ENCODE measurements around the gene KIF15. TPM values are rescaled to one million over a fixed set of nuclear protein-coding genes. Genes with fewer than 3 reads are reported as not detected.
A peak's percentile ranks its signal among the peaks of the same experiment; 100 is the strongest.

Gene KIF15
- polyA plus RNA-seq, 2 of the 4 experiments (the other 2 are of a cell fraction): 8.7 to 13.5 TPM

DNA sequence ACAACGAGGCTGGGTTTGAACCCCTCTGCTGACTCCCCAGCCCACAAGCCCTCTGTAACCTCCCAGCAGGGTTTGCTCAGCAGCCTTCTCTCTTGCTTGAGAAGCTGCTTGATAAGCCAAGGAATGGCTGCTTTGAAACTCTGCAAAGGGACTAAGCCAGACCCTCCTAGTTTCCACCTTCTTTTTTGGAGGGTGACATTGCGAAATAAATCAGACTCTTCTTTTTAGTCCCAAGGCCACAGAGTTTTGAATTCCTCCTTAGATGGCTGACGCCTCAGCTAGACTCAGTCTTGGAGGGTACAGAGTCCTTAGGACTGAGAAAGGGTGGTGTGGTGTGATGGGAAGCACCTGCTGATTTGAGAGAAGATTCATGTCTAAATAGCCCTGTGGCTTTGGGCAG lies 114.0 kb downstream of the KIF15 start (continued):
- TF ChIP-seq NFE2L2 (conservative IDR thresholded peaks at IDR 0.05; ENCODE audit: low read length) (no peak), CBX2 (IDR thresholded peaks at IDR 0.05; ENCODE audit: borderline replicate concordance, low read depth) (no peak), ZFP36 (IDR thresholded peaks at IDR 0.05; ENCODE audit: borderline replicate concordance, partially characterized antibody) (no peak)

DNA sequence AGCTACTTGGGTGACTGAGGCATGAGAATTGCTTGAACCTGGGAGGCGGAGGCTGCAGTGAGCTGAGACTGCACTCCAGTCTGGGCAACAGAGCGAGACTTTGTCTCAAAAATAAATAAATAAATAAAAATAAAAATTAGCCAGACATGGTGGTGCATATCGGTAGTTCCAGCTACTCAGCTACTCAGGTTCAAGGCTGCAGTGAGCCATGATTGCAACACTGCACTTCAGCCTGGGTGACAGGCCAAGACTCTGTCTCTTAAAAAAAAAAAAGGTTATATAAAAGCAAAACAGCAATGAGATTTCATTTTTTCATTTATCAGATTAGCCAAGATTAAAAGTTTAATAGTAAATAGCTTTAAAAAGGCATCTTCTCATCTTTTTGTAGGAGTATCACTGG lies 115.7 kb downstream of the KIF15 start:
- 88% methylated on average over 3 of the region's 3 CpGs for WGBS (ENCODE audit: missing lambda C conversion rate)
- CTCF ChIA-PET: interaction anchor here (0.6 kb wide), 1 partner anchor 1983 kb away, joined by 6 read pairs; no protein-coding TSS in a partner anchor
- TF ChIP-seq ZFP36 (IDR thresholded peaks at IDR 0.05; ENCODE audit: borderline replicate concordance, partially characterized antibody): no peak
- TF ChIP-seq ZNF302 (CRISPR knock-in tag; IDR thresholded peaks at IDR 0.05): no peak
- no peak for TF ChIP-seq TP53 (CRISPR knock-in tag; IDR thresholded peaks at IDR 0.05)
- TF ChIP-seq NR3C1 (IDR thresholded peaks at IDR 0.05): no peak
- TF ChIP-seq, protein P1, sequence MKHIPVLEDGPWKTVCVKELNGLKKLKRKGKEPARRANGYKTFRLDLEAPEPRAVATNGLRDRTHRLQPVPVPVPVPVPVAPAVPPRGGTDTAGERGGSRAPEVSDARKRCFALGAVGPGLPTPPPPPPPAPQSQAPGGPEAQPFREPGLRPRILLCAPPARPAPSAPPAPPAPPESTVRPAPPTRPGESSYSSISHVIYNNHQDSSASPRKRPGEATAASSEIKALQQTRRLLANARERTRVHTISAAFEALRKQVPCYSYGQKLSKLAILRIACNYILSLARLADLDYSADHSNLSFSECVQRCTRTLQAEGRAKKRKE (CRISPR knock-in tag; IDR thresholded peaks at IDR 0.05; ENCODE audit: low read depth): no peak
- no peak for TF ChIP-seq CEBPB (IDR thresholded peaks at IDR 0.05)
- TF ChIP-seq HOXB5 (CRISPR knock-in tag; IDR thresholded peaks at IDR 0.05): no peak
- no peak for TF ChIP-seq FOXS1 (CRISPR knock-in tag; IDR thresholded peaks at IDR 0.05)
- no peak for TF ChIP-seq PHF8 (IDR thresholded peaks at IDR 0.05; ENCODE audit: borderline replicate concordance, low read depth)
- no peak for TF ChIP-seq POLR2A (IDR thresholded peaks at IDR 0.05; ENCODE audit: low read length)
- FAIRE-seq (no peak), DNase-seq (ENCODE audit: low read depth in 1 of 2, low spot score in 1 of 2) (no peak), ATAC-seq (no peak)
- Histone ChIP-seq H3K27ac (no peak overlapping the region), H3K4me3 (no peak overlapping the region), H3K4me2 (no peak overlapping the region), H3K9me3 (no peaks in the 10 kb centered on the region), H3K4me1 (peaks cover 6% of the 10 kb centered on the region; the same call in 2 of the 3 replicates)
- POLR2A ChIA-PET: no interaction called here

DNA sequence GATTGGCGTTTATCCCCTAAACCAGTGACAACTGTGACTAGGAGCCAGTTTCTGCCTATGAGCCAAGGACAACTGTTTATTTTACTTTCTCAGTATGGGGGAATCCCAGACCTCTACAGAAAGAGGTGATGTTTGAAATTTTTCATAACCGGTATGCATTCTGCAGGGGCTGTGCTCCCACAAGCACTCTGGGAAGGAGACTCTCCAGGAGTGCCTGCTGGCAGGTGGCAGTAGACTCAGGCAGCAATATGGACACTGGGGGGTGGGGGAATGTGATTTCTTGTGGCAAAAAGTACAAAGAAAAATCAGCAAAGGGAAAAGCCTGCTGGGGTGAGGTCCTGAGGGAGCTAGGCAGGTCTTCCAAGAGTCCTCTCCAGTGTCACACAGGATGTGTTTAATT lies 118.7 kb downstream of the KIF15 start:
- TF ChIP-seq, protein P2, sequence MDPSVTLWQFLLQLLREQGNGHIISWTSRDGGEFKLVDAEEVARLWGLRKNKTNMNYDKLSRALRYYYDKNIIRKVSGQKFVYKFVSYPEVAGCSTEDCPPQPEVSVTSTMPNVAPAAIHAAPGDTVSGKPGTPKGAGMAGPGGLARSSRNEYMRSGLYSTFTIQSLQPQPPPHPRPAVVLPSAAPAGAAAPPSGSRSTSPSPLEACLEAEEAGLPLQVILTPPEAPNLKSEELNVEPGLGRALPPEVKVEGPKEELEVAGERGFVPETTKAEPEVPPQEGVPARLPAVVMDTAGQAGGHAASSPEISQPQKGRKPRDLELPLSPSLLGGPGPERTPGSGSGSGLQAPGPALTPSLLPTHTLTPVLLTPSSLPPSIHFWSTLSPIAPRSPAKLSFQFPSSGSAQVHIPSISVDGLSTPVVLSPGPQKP (IDR thresholded peaks at IDR 0.05; ENCODE audit: low read depth, low read length): no peak
- TF ChIP-seq BHLHE40 (IDR thresholded peaks at IDR 0.05; ENCODE audit: low read depth, low read length): no peak
- TF ChIP-seq ZC3H11A (IDR thresholded peaks at IDR 0.05): no peak
- no peak for TF ChIP-seq CBX8 (IDR thresholded peaks at IDR 0.05)
- no peak for TF ChIP-seq TP53 (CRISPR knock-in tag; IDR thresholded peaks at IDR 0.05)
- no peak for TF ChIP-seq POLR2A (IDR thresholded peaks at IDR 0.05; ENCODE audit: low read length)
- no peak for TF ChIP-seq MYC (IDR thresholded peaks at IDR 0.05; ENCODE audit: borderline replicate concordance, low read length)
- ATAC-seq: no peak
- WGBS (ENCODE audit: missing lambda C conversion rate): 3% methylated on average over 2 of the region's 2 CpGs

DNA sequence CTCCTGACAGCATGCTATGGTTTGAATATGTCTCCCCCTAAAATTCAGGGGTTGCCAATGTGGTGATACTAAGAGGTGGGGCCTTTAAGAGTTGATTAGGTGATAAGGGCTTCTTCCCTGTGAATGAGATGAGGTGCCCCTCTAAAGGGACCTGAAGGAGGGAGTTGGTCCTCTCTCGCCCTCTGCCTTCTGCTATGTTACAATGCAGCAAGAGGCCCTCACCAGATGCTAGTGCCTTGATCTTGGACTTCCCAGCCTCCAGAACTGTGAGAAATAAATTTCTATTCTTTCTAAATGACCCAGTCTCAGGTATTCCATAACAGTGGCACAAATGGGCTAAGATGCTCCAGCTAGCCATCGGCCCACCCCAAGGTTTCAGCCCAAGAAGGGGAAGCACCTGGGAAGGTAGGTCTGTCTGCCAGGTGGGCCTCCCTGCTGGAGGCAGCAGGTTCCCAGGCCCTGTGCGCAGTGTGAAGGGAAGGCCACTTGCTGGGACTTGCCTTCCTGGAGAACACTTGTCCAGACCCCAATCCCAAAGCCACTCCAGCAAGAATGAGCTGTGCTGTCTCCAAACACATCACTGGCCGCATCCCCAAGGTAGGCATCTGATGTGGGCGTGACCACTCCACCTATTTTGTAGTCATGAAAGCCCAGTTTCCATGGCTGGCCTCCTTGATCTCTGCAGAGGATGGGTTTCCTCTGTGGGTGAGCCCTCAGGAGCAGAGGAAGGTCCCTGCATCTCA lies 121.8 kb downstream of the KIF15 start:
- Histone ChIP-seq H3K4me1 (peaks cover 48% of the 10 kb centered on the region), H3K4me2 (peak overlapping the region; percentile 68), H3K9me3 (peaks cover 4% of the 10 kb centered on the region; the same call in 1 of the 3 replicates), H3K4me3 (no peak overlapping the region), H3K27ac (peak overlapping the region; percentile 92 to 95)
- WGBS (ENCODE audit: missing lambda C conversion rate): 100% methylated on average over 3 of the region's 5 CpGs
- FAIRE-seq (no peak), DNase-seq (ENCODE audit: low read depth in 1 of 2, low spot score in 1 of 2) (no peak), ATAC-seq (no peak)
- ChIA-PET CTCF (no interaction called here), POLR2A (interaction anchor here (1.9 kb wide), 1 partner anchor 121 kb away, joined by 5 read pairs; the partner anchor contains the start of genes KIAA1143 and KIF15)
- TF ChIP-seq NR3C1 (IDR thresholded peaks at IDR 0.05) (no peak), CBX8 (IDR thresholded peaks at IDR 0.05) (no peak), MYC (IDR thresholded peaks at IDR 0.05; ENCODE audit: borderline replicate concordance, low read length) (no peak), ZC3H11A (IDR thresholded peaks at IDR 0.05) (no peak)
- TF ChIP-seq, protein P3, sequence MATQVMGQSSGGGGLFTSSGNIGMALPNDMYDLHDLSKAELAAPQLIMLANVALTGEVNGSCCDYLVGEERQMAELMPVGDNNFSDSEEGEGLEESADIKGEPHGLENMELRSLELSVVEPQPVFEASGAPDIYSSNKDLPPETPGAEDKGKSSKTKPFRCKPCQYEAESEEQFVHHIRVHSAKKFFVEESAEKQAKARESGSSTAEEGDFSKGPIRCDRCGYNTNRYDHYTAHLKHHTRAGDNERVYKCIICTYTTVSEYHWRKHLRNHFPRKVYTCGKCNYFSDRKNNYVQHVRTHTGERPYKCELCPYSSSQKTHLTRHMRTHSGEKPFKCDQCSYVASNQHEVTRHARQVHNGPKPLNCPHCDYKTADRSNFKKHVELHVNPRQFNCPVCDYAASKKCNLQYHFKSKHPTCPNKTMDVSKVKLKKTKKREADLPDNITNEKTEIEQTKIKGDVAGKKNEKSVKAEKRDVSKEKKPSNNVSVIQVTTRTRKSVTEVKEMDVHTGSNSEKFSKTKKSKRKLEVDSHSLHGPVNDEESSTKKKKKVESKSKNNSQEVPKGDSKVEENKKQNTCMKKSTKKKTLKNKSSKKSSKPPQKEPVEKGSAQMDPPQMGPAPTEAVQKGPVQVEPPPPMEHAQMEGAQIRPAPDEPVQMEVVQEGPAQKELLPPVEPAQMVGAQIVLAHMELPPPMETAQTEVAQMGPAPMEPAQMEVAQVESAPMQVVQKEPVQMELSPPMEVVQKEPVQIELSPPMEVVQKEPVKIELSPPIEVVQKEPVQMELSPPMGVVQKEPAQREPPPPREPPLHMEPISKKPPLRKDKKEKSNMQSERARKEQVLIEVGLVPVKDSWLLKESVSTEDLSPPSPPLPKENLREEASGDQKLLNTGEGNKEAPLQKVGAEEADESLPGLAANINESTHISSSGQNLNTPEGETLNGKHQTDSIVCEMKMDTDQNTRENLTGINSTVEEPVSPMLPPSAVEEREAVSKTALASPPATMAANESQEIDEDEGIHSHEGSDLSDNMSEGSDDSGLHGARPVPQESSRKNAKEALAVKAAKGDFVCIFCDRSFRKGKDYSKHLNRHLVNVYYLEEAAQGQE (IDR thresholded peaks at IDR 0.05): no peak
- TF ChIP-seq, protein P4, sequence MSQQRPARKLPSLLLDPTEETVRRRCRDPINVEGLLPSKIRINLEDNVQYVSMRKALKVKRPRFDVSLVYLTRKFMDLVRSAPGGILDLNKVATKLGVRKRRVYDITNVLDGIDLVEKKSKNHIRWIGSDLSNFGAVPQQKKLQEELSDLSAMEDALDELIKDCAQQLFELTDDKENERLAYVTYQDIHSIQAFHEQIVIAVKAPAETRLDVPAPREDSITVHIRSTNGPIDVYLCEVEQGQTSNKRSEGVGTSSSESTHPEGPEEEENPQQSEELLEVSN (IDR thresholded peaks at IDR 0.05; ENCODE audit: borderline replicate concordance, low read depth): no peak
- TF ChIP-seq, protein P5, sequence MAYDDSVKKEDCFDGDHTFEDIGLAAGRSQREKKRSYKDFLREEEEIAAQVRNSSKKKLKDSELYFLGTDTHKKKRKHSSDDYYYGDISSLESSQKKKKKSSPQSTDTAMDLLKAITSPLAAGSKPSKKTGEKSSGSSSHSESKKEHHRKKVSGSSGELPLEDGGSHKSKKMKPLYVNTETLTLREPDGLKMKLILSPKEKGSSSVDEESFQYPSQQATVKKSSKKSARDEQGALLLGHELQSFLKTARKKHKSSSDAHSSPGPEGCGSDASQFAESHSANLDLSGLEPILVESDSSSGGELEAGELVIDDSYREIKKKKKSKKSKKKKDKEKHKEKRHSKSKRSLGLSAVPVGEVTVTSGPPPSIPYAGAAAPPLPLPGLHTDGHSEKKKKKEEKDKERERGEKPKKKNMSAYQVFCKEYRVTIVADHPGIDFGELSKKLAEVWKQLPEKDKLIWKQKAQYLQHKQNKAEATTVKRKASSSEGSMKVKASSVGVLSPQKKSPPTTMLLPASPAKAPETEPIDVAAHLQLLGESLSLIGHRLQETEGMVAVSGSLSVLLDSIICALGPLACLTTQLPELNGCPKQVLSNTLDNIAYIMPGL (CRISPR knock-in tag; IDR thresholded peaks at IDR 0.05; ENCODE audit: borderline replicate concordance): no peak

More for the DNA sequence above, 118.7 kb downstream of the KIF15 start:
- ChIA-PET CTCF (no interaction called here), POLR2A (no interaction called here)
- no peak for FAIRE-seq
- no peak for DNase-seq (ENCODE audit: low read depth in 1 of 2, low spot score in 1 of 2)
- Histone ChIP-seq H3K4me2 (0 out of 3 replicates have a peak overlapping the region, but pooled peaks have one; percentile 1), H3K27ac (peak overlapping the region in 1 of 2 experiments; percentile 13; a peak in 1 of 6 replicates), H3K4me3 (no peak overlapping the region), H3K4me1 (peaks cover 26% of the 10 kb centered on the region), H3K9me3 (peaks cover 4% of the 10 kb centered on the region; the same call in 1 of the 3 replicates)

All from A549 (cell line).